ENCODE results near the gene TMEM203. TPM values are rescaled to one million over a fixed set of nuclear protein-coding genes. Genes with fewer than 3 reads are reported as not detected.

Gene TMEM203
- total and polyA plus RNA-seq, 2 of the 13 experiments (the other 11 are each of a cell fraction or from before 2014, with no cell fraction given): 23.4 to 36.7 TPM

DNA sequence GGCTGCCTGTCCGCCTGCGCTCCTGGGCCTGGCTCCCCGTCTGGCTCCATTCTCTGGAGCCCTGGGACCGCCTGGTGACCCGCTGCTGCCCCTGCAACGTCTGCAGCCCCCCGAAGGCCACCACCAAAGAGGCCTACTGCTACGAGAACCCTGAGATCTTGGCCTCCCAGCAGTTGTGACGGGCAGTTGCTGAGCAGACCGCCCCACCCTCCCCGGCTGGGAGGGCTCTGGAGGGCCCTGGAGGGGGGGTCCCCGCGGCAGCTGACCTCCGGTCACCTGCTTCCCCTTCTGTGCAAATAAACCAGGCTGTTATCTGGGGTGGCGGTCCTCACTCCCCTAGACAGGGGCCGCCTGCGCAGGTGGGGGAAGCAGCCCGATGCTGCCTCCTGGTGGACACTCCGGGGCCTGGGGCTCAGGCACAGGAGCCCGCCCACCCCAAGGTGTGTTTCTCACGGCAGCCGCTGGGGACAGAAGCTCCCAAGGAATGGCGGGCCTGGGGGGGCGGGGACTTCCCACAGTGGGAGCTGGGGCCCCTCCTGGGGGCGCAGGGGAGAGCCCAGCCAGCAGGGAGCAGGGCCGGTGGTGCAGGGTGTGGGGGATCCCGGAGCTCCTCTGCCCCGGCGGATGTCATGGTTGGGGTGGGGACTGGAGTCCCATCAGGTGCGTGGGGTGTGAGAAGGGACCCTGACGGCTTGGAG, 30.9 kb upstream of the TMEM203 start (continued):
- TF ChIP-seq SMYD3 (CRISPR knock-in tag; IDR thresholded peaks at IDR 0.05): 0 out of 2 replicates have a peak, but pooled peaks have one; percentile 44
- TF ChIP-seq, protein P1, sequence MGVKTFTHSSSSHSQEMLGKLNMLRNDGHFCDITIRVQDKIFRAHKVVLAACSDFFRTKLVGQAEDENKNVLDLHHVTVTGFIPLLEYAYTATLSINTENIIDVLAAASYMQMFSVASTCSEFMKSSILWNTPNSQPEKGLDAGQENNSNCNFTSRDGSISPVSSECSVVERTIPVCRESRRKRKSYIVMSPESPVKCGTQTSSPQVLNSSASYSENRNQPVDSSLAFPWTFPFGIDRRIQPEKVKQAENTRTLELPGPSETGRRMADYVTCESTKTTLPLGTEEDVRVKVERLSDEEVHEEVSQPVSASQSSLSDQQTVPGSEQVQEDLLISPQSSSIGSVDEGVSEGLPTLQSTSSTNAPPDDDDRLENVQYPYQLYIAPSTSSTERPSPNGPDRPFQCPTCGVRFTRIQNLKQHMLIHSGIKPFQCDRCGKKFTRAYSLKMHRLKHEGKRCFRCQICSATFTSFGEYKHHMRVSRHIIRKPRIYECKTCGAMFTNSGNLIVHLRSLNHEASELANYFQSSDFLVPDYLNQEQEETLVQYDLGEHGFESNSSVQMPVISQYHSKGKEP (CRISPR knock-in tag; IDR thresholded peaks at IDR 0.05): no peak
- TF ChIP-seq ZNF652 (CRISPR knock-in tag; IDR thresholded peaks at IDR 0.05; ENCODE audit: borderline replicate concordance, low read depth): no peak
- no peak for TF ChIP-seq ZNF138 (CRISPR knock-in tag; IDR thresholded peaks at IDR 0.05; ENCODE audit: low read depth)
- TF ChIP-seq NR2F1 (CRISPR knock-in tag; IDR thresholded peaks at IDR 0.05): peak; percentile 69 to 85; a peak in 3 of 4 replicates
- TF ChIP-seq, protein P2, sequence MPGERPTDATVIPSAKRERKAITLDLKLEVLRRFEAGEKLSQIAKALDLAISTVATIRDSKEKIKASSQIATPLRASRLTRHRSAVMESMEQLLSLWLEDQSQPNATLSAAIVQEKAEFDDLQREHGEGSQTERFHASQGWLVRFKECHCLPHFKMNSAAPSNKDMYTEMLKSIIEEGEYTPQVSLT (CRISPR knock-in tag; IDR thresholded peaks at IDR 0.05; ENCODE audit: borderline replicate concordance, low read depth): no peak
- TF ChIP-seq, protein P3, sequence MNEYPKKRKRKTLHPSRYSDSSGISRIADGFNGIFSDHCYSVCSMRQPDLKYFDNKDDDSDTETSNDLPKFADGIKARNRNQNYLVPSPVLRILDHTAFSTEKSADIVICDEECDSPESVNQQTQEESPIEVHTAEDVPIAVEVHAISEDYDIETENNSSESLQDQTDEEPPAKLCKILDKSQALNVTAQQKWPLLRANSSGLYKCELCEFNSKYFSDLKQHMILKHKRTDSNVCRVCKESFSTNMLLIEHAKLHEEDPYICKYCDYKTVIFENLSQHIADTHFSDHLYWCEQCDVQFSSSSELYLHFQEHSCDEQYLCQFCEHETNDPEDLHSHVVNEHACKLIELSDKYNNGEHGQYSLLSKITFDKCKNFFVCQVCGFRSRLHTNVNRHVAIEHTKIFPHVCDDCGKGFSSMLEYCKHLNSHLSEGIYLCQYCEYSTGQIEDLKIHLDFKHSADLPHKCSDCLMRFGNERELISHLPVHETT (CRISPR knock-in tag; conservative IDR thresholded peaks at IDR 0.05): no peak
- TF ChIP-seq PHF5A (CRISPR knock-in tag; IDR thresholded peaks at IDR 0.05; ENCODE audit: low read depth, unreplicated experiment): peak; percentile 70
- TF ChIP-seq CC2D1A (CRISPR knock-in tag; IDR thresholded peaks at IDR 0.05): no peak
- TF ChIP-seq, protein P4, sequence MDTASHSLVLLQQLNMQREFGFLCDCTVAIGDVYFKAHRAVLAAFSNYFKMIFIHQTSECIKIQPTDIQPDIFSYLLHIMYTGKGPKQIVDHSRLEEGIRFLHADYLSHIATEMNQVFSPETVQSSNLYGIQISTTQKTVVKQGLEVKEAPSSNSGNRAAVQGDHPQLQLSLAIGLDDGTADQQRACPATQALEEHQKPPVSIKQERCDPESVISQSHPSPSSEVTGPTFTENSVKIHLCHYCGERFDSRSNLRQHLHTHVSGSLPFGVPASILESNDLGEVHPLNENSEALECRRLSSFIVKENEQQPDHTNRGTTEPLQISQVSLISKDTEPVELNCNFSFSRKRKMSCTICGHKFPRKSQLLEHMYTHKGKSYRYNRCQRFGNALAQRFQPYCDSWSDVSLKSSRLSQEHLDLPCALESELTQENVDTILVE (CRISPR knock-in tag; IDR thresholded peaks at IDR 0.05): peak; percentile 68; the same call in 1 of the 2 replicates
- TF ChIP-seq, protein P5, sequence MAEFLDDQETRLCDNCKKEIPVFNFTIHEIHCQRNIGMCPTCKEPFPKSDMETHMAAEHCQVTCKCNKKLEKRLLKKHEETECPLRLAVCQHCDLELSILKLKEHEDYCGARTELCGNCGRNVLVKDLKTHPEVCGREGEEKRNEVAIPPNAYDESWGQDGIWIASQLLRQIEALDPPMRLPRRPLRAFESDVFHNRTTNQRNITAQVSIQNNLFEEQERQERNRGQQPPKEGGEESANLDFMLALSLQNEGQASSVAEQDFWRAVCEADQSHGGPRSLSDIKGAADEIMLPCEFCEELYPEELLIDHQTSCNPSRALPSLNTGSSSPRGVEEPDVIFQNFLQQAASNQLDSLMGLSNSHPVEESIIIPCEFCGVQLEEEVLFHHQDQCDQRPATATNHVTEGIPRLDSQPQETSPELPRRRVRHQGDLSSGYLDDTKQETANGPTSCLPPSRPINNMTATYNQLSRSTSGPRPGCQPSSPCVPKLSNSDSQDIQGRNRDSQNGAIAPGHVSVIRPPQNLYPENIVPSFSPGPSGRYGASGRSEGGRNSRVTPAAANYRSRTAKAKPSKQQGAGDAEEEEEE (CRISPR knock-in tag; IDR thresholded peaks at IDR 0.05; ENCODE audit: borderline replicate concordance): no peak
- no peak; the same call in 1 of the 2 replicates for TF ChIP-seq POLR2G (IDR thresholded peaks at IDR 0.05; ENCODE audit: low read depth, low read length)
- TF ChIP-seq, protein P6, sequence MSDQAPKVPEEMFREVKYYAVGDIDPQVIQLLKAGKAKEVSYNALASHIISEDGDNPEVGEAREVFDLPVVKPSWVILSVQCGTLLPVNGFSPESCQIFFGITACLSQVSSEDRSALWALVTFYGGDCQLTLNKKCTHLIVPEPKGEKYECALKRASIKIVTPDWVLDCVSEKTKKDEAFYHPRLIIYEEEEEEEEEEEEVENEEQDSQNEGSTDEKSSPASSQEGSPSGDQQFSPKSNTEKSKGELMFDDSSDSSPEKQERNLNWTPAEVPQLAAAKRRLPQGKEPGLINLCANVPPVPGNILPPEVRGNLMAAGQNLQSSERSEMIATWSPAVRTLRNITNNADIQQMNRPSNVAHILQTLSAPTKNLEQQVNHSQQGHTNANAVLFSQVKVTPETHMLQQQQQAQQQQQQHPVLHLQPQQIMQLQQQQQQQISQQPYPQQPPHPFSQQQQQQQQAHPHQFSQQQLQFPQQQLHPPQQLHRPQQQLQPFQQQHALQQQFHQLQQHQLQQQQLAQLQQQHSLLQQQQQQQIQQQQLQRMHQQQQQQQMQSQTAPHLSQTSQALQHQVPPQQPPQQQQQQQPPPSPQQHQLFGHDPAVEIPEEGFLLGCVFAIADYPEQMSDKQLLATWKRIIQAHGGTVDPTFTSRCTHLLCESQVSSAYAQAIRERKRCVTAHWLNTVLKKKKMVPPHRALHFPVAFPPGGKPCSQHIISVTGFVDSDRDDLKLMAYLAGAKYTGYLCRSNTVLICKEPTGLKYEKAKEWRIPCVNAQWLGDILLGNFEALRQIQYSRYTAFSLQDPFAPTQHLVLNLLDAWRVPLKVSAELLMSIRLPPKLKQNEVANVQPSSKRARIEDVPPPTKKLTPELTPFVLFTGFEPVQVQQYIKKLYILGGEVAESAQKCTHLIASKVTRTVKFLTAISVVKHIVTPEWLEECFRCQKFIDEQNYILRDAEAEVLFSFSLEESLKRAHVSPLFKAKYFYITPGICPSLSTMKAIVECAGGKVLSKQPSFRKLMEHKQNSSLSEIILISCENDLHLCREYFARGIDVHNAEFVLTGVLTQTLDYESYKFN (CRISPR knock-in tag; conservative IDR thresholded peaks at IDR 0.05): peak; percentile 87
- no peak; the same call in 1 of the 2 replicates for TF ChIP-seq ZNF619 (CRISPR knock-in tag; IDR thresholded peaks at IDR 0.05)
- TF ChIP-seq ZNF263 (CRISPR knock-in tag; IDR thresholded peaks at IDR 0.05): peak; percentile 44; the same call in 1 of the 2 replicates
